ENCODE results near the gene SCN4A. TPM values are rescaled to one million over a fixed set of nuclear protein-coding genes. Genes with fewer than 3 reads are reported as not detected.

SCN4A gene
- total RNA-seq, 1 donor from 2014 or later = 1.3 TPM

GRCh38 chr17:63987221-63988126 is 14.8 kb upstream of the SCN4A start:
- H3K4me1 ChIP-seq = peaks cover 20 to 37% of the 10 kb centered on the region in 2 donors
- H3K27ac ChIP-seq = no peak overlapping the region
- intact Hi-C loops (cut with DNase I) = no loop called here
- TF ChIP-seq, protein P1, sequence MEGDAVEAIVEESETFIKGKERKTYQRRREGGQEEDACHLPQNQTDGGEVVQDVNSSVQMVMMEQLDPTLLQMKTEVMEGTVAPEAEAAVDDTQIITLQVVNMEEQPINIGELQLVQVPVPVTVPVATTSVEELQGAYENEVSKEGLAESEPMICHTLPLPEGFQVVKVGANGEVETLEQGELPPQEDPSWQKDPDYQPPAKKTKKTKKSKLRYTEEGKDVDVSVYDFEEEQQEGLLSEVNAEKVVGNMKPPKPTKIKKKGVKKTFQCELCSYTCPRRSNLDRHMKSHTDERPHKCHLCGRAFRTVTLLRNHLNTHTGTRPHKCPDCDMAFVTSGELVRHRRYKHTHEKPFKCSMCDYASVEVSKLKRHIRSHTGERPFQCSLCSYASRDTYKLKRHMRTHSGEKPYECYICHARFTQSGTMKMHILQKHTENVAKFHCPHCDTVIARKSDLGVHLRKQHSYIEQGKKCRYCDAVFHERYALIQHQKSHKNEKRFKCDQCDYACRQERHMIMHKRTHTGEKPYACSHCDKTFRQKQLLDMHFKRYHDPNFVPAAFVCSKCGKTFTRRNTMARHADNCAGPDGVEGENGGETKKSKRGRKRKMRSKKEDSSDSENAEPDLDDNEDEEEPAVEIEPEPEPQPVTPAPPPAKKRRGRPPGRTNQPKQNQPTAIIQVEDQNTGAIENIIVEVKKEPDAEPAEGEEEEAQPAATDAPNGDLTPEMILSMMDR (IDR thresholded peaks at IDR 0.05) = no peak
- no peak overlapping the region for H3K4me3 ChIP-seq
- H3K9me3 ChIP-seq = no peaks in the 10 kb centered on the region
- no peaks in the 10 kb centered on the region for H3K36me3 ChIP-seq
- no peaks in the 10 kb centered on the region for H3K27me3 ChIP-seq
- DNase-seq (ENCODE audit: low spot score in 2 of 2) = no peak

- peaks cover 0 to 3% of the 10 kb centered on the region in 2 donors for H3K9me3 ChIP-seq
- H3K27ac ChIP-seq = no peak overlapping the region
- peaks cover 20 to 37% of the 10 kb centered on the region in 2 donors for H3K4me1 ChIP-seq
- intact Hi-C loops (cut with DNase I) = no loop called here
- no peaks in the 10 kb centered on the region for H3K36me3 ChIP-seq
- H3K4me3 ChIP-seq = no peak overlapping the region
- TF ChIP-seq, protein P1 (IDR thresholded peaks at IDR 0.05) = no peak
- H3K27me3 ChIP-seq = no peaks in the 10 kb centered on the region
- no peak for DNase-seq (ENCODE audit: low spot score in 2 of 2)
These were observed 14.1 kb upstream of the SCN4A start for GRCh38 chr17:63986821-63987220.

GRCh38 chr17:63985387-63986140 is 12.8 kb upstream of the SCN4A start:
- no peaks in the 10 kb centered on the region for H3K36me3 ChIP-seq
- H3K4me3 ChIP-seq = no peak overlapping the region
- H3K4me1 ChIP-seq = peaks cover 20 to 37% of the 10 kb centered on the region in 2 donors
- no peaks in the 10 kb centered on the region for H3K27me3 ChIP-seq
- TF ChIP-seq, protein P1 (IDR thresholded peaks at IDR 0.05) = no peak
- DNase-seq (ENCODE audit: low spot score in 2 of 2) = no peak
- intact Hi-C loops (cut with DNase I) = no loop called here
- peak overlapping the region; percentile 56 to 71 for H3K27ac ChIP-seq
- peaks cover 0 to 5% of the 10 kb centered on the region in 2 donors for H3K9me3 ChIP-seq

DNA sequence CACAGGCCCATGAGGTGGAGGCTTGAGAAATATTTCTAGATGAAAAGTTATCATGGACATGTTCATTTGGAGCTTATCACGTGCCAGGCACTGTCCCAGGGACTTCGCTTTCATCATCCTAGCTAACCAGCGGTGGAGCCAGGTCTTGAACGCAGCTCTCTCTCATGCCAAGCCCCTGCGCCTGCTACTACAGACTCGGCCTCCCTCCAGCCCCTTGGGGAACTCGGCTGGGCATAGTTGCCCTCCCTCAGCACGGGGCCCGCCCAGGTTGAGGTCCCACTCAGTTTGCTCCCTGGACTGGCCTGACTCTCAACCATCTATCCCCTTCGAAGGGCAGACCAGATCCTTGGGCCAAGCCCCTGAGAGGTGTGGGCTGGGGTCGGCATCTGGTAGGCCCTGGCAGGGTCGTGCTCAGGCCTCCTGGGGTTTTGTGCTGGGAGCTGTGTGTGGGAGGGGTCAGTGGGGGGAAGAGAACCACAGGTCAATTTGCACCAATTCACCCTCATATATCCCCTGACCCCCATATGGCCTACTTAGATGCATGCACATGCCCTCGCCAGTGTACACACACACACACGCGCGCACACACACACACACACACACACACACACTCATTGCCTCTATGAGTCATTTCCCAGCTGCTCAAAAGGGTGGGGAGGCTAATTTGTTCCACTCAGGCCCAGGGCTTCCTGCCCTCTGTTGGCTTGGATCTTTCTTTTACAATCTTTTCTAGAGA is 12.1 kb upstream of the SCN4A start:
- peak; percentile 42 to 85 for DNase-seq (ENCODE audit: low spot score in 2 of 2)
- intact Hi-C loops (cut with DNase I) = no loop called here
- peak overlapping the region; percentile 71 to 76 for H3K27ac ChIP-seq
- H3K9me3 ChIP-seq = peaks cover 0 to 5% of the 10 kb centered on the region in 2 donors
- no peaks in the 10 kb centered on the region for H3K27me3 ChIP-seq
- H3K36me3 ChIP-seq = no peaks in the 10 kb centered on the region
- TF ChIP-seq, protein P1 (IDR thresholded peaks at IDR 0.05) = no peak
- peaks cover 20 to 37% of the 10 kb centered on the region in 2 donors for H3K4me1 ChIP-seq
- no peak overlapping the region for H3K4me3 ChIP-seq

- H3K4me1 ChIP-seq = peaks cover 20 to 37% of the 10 kb centered on the region in 2 donors
- H3K27ac ChIP-seq = peak overlapping the region; percentile 69 to 76
- H3K27me3 ChIP-seq = no peaks in the 10 kb centered on the region
- no peaks in the 10 kb centered on the region for H3K36me3 ChIP-seq
- intact Hi-C loops (cut with DNase I) = no loop called here
- TF ChIP-seq, protein P1 (IDR thresholded peaks at IDR 0.05) = no peak
- H3K9me3 ChIP-seq = peaks cover 0 to 5% of the 10 kb centered on the region in 2 donors
- no peak overlapping the region for H3K4me3 ChIP-seq
- no peak for DNase-seq (ENCODE audit: low spot score in 2 of 2)
These were observed 11.5 kb upstream of the SCN4A start for GRCh38 chr17:63984236-63984635.

Measured in ascending aorta (tissue), 2 donors.